ENCODE results near the gene WDR86.

DNA sequence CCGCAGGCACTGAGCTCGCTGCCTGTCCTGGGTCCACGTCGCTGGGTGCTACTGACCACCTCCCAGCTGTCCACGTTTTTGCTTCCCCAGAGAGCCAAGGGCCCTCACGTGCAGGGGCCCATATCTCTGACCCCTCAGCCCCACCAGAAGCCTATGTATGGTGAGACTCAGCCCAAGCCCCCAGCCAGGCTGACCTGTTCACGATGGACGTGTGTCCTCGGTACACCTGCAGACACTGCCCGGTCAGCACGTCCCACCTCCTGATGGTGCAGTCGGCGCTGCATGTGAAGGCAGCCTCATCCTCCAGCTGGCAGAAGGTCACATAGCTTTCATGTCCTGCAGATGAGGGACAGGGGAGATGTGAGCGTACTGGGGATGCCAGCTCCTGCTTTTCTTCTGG is 9.9 kb downstream of the WDR86 start:
- TF ChIP-seq CTCF (conservative IDR thresholded peaks at IDR 0.05) (no peak), ZFX (IDR thresholded peaks at IDR 0.05) (no peak)
